OCI-LY7 (cell line): ENCODE results near the gene PFKP. TPM values are rescaled to one million over a fixed set of nuclear protein-coding genes. Genes with fewer than 3 reads are reported as not detected.

Experiments
- BruUV-seq: library from RNA; stranded (reverse); fragments of 400-500 nt; replicated peaks from 2 replicates; lab custom pipeline; 2021; lab: Mats Ljungman, UMichigan
- CTCF ChIA-PET: fragments of 300-600 bp; sonication (Branson Sonifier 250); formaldehyde crosslinking; loops from one replicate; lab custom pipeline; 2022; ENCODE audit warnings: antibody characterized with exemption; ENCODE audit not compliant: unreplicated experiment; lab: Charles Lee
- POLR2A ChIA-PET: fragments of 300-600 bp; sonication (Branson Sonifier 250); formaldehyde crosslinking; loops from one replicate; lab custom pipeline; 2022; ENCODE audit warnings: antibody characterized with exemption; lab: Charles Lee
- DNase-seq: peaks from one replicate; pipeline ENCODE4 v3.0.0-alpha.2; 2015; ENCODE audit warnings: low spot score
- H2AFZ ChIP-seq: fragments of 200-600 bp; sonication (generic), shearing (Covaris generic); 2 replicates; pipeline ENCODE4 v1.6.1; 2014; ENCODE audit warnings: mild to moderate bottlenecking, antibody characterized with exemption, low read length, moderate library complexity
- H3K27ac ChIP-seq: fragments of 200-600 bp; sonication (generic); 2 replicates; pipeline ENCODE4 v1.5.1; 2014; ENCODE audit warnings: mixed run types, low read depth, mild to moderate bottlenecking, moderate library complexity, low read length, inconsistent platforms; ENCODE audit not compliant: poor library complexity, severe bottlenecking
- H3K36me3 ChIP-seq: fragments of 200-600 bp; sonication (generic); 2 replicates; pipeline ENCODE4 v1.6.1; 2014; ENCODE audit warnings: mild to moderate bottlenecking, antibody characterized with exemption, low read length, moderate library complexity, mixed read lengths; ENCODE audit not compliant: insufficient read depth
- H3K4me1 ChIP-seq: fragments of 200-600 bp; sonication (generic); 2 replicates; pipeline ENCODE4 v1.5.1; 2014; ENCODE audit warnings: mild to moderate bottlenecking, low read length; ENCODE audit not compliant: insufficient read depth, poor library complexity, severe bottlenecking
- H3K4me2 ChIP-seq: fragments of 200-600 bp; sonication (generic); 2 replicates; pipeline ENCODE4 v1.6.1; 2014; ENCODE audit warnings: mild to moderate bottlenecking, low read length
- H3K4me3 ChIP-seq: fragments of 200-600 bp; sonication (generic); 2 replicates; pipeline ENCODE4 v1.5.1; 2014; ENCODE audit warnings: mild to moderate bottlenecking, low read depth, low read length; ENCODE audit not compliant: poor library complexity, severe bottlenecking
- H3K79me2 ChIP-seq: fragments of 200-600 bp; sonication (generic); 2 replicates; pipeline ENCODE4 v1.6.1; 2016; ENCODE audit warnings: low read depth, mild to moderate bottlenecking, low read length, moderate library complexity, mixed read lengths; ENCODE audit not compliant: insufficient read depth
- H3K9me2 ChIP-seq: fragments of 200-600 bp; sonication (generic); 2 replicates; pipeline ENCODE4 v1.6.1; 2016; ENCODE audit warnings: mild to moderate bottlenecking, low read length, mixed read lengths; ENCODE audit not compliant: insufficient read depth
- H3K9me3 ChIP-seq: fragments of 200-600 bp; sonication (generic); 2 replicates; pipeline ENCODE4 v1.6.1; 2014; ENCODE audit warnings: mild to moderate bottlenecking, mixed run types, low read length, mixed read lengths
- H4K20me1 ChIP-seq: fragments of 200-600 bp; sonication (generic); 2 replicates; pipeline ENCODE4 v1.6.1; 2014; ENCODE audit warnings: mild to moderate bottlenecking, antibody characterized with exemption, low read length, moderate library complexity, mixed read lengths; ENCODE audit not compliant: insufficient read depth
- CTCF ChIP-seq: fragments of 200-600 bp; sonication (generic); conservative IDR thresholded peaks from 2 replicates; pipeline ENCODE4 v1.5.1; 2014; ENCODE audit warnings: mild to moderate bottlenecking, antibody characterized with exemption, low read length, moderate library complexity, mixed read lengths
- EZH2phosphoT487 ChIP-seq: fragments of 200-600 bp; sonication (generic); IDR thresholded peaks from 2 replicates; pipeline ENCODE4 v1.6.1; 2018; ENCODE audit warnings: low read depth, borderline replicate concordance, mild to moderate bottlenecking, mixed run types, antibody characterized with exemption, low read length, moderate library complexity, mixed read lengths
- intact Hi-C: fragments of 100-400 bp; cut with micrococcal nuclease; formaldehyde crosslinking; loops from one replicate; pipeline ENCODE4 v1.10.0; 2022; ENCODE audit not compliant: unreplicated experiment
- total RNA-seq, 2 experiments: library from RNA; depleted of rRNA in 1 of 2; stranded (reverse); fragments of >200 nt in 1 of 2; shearing (Covaris generic) in 1 of 2; gene quantifications; 2 replicates each; pipeline ENCODE4 v1.2.3, GENCODE V29; 2014 to 2022

PFKP gene
- total RNA-seq, 2 experiments from 2014 or later = 85.4 to 154 TPM

DNA sequence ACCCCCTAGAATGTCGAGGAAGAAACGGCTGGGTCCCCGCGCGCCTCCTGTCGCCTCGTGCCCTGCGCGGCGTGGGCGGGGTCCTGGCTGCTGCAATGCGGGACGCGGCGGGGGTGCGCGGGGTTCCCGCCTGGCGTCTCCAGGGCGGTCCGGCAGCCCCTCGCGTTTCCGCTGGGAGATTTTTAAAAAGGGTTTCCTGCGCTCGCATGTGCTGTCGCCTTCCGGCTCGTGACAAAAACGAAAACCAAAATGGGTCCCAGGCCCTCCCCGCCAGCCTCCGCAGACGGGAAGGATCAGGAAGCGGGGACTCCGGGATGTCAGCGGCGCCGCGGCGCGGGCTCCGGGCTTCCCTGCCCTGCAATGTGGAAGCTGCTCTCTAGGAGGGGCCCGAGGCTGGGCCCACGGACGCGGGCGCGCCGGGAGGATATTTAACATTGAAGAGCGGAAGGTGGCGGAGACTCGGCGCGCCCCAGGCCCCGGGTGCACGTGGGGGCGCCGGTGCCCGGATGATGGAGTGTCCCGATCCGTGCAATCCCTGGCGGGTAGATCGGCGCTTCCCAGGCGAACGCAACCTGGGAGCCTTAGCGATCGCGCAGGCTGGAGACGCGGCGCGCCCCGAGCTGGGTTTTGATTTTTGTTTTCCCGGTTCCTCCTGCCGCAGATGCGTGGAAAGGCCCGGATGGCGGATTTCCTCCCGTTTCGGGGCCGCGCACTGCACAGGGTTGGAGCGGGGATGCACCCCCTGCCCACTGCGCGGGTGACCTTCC is 1.0 kb downstream of the PFKP start:
- Histone ChIP-seq H3K4me1 (peaks cover 20% of the 10 kb centered on the region), H4K20me1 (peaks cover 38% of the 10 kb centered on the region), H2AFZ (peak overlapping the region; percentile 87), H3K27ac (peak overlapping the region; percentile 75), H3K36me3 (peaks cover 47% of the 10 kb centered on the region), H3K4me2 (peak overlapping the region; percentile 84), H3K9me2 (no peaks in the 10 kb centered on the region), H3K79me2 (peaks cover 59% of the 10 kb centered on the region), H3K4me3 (peak overlapping the region; percentile 97), H3K9me3 (no peaks in the 10 kb centered on the region)
- intact Hi-C loops = loop anchor here (2.0 kb wide), 1 partner anchor 104 kb away; the partner anchor contains the start of gene PITRM1
- TF ChIP-seq EZH2phosphoT487 (no peak), CTCF (no peak)
- BruUV-seq = no TSS peak
- ChIA-PET CTCF (no interaction called here), POLR2A (no interaction called here)
- DNase-seq = peak; percentile 76

GRCh38 chr10:3068968-3069737 is 1.8 kb downstream of the PFKP start:
- TF ChIP-seq EZH2phosphoT487 (no peak), CTCF (peak; percentile 51; the same call in 1 of the 2 replicates)
- peak overlapping the region; percentile 87 for H2AFZ ChIP-seq
- H3K4me2 ChIP-seq = peak overlapping the region; percentile 84
- no peaks in the 10 kb centered on the region for H3K9me2 ChIP-seq
- DNase-seq = peak; percentile 55
- no TSS peak for BruUV-seq
- H3K36me3 ChIP-seq = peaks cover 55% of the 10 kb centered on the region
- intact Hi-C loops = loop anchor here (2.0 kb wide), 1 partner anchor 104 kb away; the partner anchor contains the start of gene PITRM1
- peaks cover 67% of the 10 kb centered on the region for H3K79me2 ChIP-seq
- peaks cover 44% of the 10 kb centered on the region for H4K20me1 ChIP-seq
- peak overlapping the region; percentile 97 for H3K4me3 ChIP-seq
- H3K4me1 ChIP-seq = peaks cover 20% of the 10 kb centered on the region
- POLR2A ChIA-PET = interaction anchor here (1.5 kb wide), 1 partner anchor 10 kb away, joined by 4 read pairs; no protein-coding TSS in a partner anchor
- H3K9me3 ChIP-seq = no peaks in the 10 kb centered on the region
- CTCF ChIA-PET = no interaction called here
- H3K27ac ChIP-seq = peak overlapping the region; percentile 75
